ENCODE results near the gene KAZN. TPM values are rescaled to one million over a fixed set of nuclear protein-coding genes. Genes with fewer than 3 reads are reported as not detected.

Gene KAZN
- total and polyA plus RNA-seq, 2 of the 8 experiments (the other 6 are each of a cell fraction or from before 2014, with no cell fraction given): 3.7 to 11.8 TPM

GRCh38 chr1:15100880-15101760, 502.6 kb downstream of the KAZN start (continued):
- TF ChIP-seq CEBPB (IDR thresholded peaks at IDR 0.05; ENCODE audit: low read depth, low read length) (no peak), HDAC6 (IDR thresholded peaks at IDR 0.05; ENCODE audit: low read depth, low read length) (no peak)
